Measurements from ENCODE around the gene FFAR2.

DNA sequence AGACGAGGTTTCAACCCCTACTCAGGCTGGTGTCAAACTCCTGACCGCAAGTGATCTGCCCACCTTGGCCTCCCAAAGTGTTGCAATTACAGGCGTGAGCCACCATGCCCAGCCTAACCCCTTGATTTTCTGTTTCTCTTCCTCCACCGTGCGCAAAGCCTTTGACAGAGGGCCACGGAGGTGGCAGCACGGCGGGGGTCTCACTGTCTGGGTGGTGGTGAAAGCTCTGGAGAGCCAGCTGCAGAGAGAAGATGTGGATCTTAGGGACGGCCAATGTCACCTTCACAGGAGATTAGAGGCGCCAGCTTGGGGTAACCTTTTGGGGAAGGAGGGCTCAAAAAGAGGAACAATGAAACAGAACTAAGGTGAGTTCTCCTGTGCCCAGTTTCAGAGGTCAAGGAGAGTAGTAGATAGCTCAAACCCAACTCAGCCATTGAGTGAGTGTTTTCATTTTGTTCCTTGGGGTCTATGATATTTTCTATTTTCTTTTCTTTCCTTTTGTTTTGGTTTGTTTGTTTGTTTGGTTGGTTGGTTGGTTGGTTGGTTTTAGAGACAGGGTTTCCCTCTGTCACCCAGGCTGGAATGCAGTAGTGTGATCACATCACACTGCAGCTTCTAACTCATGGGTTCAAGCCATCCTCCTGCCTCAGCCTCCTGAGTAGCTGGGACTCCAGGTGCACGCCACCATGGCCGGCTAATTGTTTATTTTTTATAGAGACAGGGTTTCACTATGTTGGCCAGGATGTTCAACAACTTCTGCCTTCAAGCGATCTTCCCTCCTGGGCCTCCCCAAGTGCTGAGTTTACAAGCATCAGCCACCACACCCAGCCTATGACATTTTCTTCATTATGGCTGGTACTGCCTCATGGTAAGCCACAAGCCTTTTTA is 39.5 kb upstream of the FFAR2 start:
- TF ChIP-seq, protein P1, sequence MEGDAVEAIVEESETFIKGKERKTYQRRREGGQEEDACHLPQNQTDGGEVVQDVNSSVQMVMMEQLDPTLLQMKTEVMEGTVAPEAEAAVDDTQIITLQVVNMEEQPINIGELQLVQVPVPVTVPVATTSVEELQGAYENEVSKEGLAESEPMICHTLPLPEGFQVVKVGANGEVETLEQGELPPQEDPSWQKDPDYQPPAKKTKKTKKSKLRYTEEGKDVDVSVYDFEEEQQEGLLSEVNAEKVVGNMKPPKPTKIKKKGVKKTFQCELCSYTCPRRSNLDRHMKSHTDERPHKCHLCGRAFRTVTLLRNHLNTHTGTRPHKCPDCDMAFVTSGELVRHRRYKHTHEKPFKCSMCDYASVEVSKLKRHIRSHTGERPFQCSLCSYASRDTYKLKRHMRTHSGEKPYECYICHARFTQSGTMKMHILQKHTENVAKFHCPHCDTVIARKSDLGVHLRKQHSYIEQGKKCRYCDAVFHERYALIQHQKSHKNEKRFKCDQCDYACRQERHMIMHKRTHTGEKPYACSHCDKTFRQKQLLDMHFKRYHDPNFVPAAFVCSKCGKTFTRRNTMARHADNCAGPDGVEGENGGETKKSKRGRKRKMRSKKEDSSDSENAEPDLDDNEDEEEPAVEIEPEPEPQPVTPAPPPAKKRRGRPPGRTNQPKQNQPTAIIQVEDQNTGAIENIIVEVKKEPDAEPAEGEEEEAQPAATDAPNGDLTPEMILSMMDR (IDR thresholded peaks at IDR 0.05) = no peak
- no peak for TF ChIP-seq ZFX (IDR thresholded peaks at IDR 0.05; ENCODE audit: borderline replicate concordance)
